Testis (tissue), 2 donors: ENCODE results near the gene P2RX3.

Source experiments
- POLR2A ChIP-seq: fragments of 450-650 bp; IDR thresholded peaks from one replicate; pipeline ENCODE4 v1.6.1; 2017; ENCODE audit warnings: antibody characterized with exemption, mild to moderate bottlenecking, moderate library complexity
- TF ChIP-seq, protein P1 (sequence below), 3 experiments: fragments of 450-650 bp in 2 of 3; fragments of 200-600 bp in 1 of 3; sonication (generic) in 1 of 3; IDR thresholded peaks; one replicate each; pipeline ENCODE4 v1.5.1; 2016 to 2019; ENCODE audit warnings: antibody characterized with exemption in 3 of 3, mild to moderate bottlenecking in 2 of 3, moderate library complexity in 1 of 3

DNA sequence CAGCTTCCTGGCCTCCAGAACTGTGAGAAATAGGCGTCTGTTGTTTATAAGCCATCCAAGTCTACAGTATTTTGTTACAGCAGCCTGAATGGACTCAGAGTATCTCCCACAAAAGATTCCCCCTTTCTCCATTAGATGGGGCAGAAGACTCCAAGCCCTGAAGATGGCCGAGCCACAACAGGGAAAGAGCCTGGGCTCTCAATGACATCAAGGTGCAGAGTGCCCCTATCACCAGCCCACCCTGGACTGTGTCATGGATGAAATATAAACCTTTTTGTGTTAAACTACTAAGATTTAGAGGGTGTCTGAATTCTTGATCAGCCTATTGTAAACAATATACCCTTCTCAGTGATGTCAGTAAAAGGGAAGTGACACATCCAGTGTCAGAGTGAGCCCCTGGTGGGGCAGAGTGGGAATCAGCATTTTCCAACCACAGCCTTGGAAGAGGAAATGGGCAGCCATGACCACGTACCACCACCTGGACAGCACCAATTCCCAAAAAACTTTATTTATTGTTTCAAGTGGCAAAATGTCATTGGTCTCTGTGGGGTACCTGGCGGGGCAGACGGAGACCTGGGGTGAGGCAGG is 38.9 kb upstream of the P2RX3 start:
- TF ChIP-seq POLR2A = no peak
- TF ChIP-seq, protein P1, sequence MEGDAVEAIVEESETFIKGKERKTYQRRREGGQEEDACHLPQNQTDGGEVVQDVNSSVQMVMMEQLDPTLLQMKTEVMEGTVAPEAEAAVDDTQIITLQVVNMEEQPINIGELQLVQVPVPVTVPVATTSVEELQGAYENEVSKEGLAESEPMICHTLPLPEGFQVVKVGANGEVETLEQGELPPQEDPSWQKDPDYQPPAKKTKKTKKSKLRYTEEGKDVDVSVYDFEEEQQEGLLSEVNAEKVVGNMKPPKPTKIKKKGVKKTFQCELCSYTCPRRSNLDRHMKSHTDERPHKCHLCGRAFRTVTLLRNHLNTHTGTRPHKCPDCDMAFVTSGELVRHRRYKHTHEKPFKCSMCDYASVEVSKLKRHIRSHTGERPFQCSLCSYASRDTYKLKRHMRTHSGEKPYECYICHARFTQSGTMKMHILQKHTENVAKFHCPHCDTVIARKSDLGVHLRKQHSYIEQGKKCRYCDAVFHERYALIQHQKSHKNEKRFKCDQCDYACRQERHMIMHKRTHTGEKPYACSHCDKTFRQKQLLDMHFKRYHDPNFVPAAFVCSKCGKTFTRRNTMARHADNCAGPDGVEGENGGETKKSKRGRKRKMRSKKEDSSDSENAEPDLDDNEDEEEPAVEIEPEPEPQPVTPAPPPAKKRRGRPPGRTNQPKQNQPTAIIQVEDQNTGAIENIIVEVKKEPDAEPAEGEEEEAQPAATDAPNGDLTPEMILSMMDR (IDR thresholded peaks at IDR 0.05) = no peak
